ENCODE measurements around the gene DPYD.

DPYD gene

DNA sequence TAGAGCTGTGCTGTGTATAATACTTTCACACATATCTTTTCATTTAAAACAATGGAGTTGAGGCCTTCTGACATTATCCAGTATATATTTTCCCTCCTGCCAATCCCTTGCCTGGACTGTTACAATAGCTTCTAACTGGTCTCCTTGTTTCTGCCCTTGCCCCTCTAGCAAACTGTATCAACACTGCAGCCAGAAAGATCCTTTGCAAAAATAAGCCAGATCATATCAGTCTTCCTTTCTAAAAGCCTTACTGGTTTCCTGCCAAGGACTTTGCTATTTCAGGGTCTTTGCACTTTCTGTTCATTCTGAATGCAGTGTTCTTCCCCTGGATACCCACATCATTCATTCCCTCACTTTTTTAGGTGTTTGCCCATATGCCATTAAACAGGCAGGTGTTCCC, 829.2 kb downstream of the DPYD start:
- DNase-seq (ENCODE audit: low read depth), result no peak

DNA sequence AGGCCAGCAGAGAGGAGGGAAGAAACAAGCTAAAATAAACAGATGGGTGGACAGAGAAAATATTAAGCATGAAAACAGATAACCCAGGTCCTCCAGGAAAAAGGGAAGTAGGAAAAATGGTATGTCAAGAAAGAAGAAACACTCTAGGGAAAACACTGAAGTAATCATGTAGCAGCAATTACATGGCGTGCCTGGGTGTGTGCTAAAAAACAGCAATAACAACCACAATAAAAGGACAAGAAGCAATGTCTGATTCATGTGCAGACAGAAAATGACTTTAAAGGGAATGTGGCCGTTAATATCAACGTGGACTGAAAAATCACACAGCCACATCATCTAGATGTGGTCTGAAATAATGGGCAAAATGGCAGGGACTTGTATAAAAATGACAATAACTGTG, 829.6 kb downstream of the DPYD start:
- DNase-seq (ENCODE audit: low read depth), result no peak

DNA sequence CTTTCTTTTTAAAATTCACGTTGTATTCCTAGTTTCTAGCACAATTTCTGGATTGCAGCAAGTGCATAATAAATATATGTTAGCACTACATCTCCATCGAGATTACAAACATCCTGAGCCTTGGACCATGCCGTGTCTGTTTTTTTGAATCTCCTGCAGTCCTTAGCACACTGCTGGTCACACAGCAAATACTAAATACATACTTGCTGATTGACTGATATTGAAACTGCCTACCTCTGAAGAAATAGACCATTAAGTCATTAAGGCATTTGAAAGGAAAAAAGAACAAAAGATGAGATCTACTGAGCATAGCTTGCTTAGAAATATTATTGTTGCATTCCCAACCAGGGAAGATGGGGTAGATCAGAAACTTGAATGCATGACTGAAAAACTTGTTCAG, 830.1 kb downstream of the DPYD start:
- DNase-seq (ENCODE audit: low read depth), result no peak

GRCh38 chr1:97089173-97089572, 831.7 kb downstream of the DPYD start:
- DNase-seq (ENCODE audit: low read depth), result no peak

GRCh38 chr1:97088391-97088790, 832.4 kb downstream of the DPYD start:
- DNase-seq (ENCODE audit: low read depth), result no peak

GRCh38 chr1:97084546-97084945, 836.3 kb downstream of the DPYD start:
- DNase-seq (ENCODE audit: low read depth), result no peak

GRCh38 chr1:97082160-97082848, 838.5 kb downstream of the DPYD start:
- DNase-seq (ENCODE audit: low read depth), result no peak

DNA sequence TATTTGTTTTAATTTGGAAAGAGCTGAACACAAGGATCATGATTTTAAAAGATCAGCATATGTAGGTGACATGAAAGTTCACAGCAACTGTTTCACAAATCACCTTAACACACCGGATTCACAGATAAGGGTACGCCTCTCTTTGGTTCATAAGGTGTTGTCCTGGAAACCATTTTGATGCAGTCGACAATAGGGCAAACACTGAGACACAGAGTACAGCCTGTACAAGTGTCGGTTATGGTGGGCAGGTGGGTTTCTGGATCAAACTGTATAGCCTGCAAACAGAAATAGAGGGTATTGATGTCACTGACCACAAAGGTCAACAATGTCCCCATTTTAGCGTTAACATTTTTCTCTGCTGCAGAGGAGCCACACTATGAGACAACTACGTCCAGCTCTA, 842.0 kb downstream of the DPYD start:
- DNase-seq (ENCODE audit: low read depth), result no peak

GRCh38 chr1:97077221-97077620, 843.6 kb downstream of the DPYD start:
- DNase-seq (ENCODE audit: low read depth), result no peak

DNA sequence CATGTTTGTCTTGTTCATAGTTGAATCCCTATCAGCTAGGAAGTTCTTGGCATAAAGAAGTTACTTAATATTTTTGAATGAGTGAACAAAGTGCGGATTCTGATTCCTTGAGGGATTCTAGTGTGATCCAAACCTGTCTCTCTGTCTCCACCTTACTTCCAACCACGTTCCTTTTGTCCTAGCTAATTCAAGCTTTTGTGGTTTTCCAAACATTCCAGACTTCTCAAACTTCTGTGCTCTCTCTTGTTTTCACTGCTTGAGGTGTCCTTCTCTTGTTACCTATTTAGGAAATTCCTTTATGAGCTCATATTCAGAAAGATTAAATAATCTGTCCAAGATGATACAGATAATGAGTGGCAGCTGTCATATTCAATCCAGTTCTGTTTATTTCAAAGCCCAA, 846.1 kb downstream of the DPYD start:
- DNase-seq (ENCODE audit: low read depth), result no peak

DNA sequence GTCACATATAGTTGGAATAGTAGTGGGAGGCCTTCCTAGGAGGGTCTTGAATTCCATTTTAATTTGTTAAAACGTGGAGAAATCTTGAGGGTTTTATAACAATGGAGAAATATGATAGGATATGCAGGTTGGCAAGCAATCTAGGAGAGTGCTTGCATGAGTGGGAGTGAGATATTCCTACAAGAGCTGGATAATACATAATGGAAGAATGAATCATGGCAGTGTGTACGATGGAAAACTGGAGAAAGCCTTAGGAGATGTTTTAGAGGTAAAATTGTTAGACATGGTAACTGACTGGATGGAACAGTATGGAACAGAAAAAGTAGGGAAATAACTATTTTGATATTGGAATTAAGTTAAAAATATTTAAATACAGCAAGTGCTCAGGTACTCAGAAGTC, 846.9 kb downstream of the DPYD start:
- no peak for DNase-seq (ENCODE audit: low read depth)

DNA sequence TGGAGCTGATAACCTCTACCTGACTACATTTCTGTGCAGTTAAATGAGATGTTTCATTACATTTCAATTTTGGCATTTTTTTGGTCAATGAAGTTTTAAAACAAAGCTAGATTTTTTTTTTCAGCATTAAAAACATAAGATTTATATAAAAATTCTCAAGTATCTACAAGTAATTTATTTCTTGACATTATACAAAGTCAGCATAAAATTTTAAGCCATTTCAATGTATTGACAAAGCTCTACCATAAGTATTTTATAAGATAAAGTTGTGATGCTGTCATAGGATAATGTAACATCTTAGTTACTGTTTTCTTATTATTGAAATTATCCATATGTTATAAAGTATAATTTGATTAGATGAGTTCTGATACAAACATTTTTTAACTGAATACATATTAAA, 847.7 kb downstream of the DPYD start:
- DNase-seq (ENCODE audit: low read depth), result no peak

- DNase-seq (ENCODE audit: low read depth), result no peak
These were observed 849.7 kb downstream of the DPYD start for GRCh38 chr1:97071173-97071572.

DNA sequence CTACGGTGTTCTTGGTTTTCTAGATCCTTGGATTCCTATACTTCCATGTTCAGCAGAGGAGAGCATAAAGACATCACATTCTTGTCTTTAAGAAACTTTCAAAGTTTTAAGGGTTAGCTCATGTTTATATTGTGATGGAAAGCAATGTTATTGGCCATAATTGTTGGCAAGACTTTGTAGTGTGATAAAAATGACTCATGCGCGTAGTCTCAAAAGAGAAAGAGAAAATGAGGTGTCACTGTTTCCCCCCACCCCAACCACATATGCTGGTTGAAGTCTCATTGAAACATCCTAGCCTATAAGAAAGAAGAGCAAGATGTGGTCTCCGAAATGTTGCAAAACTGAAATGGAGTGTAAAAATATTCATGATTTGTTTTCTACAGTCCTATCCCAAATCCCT, 850.5 kb downstream of the DPYD start:
- DNase-seq (ENCODE audit: low read depth), result no peak

GRCh38 chr1:97069312-97069711, 851.5 kb downstream of the DPYD start:
- DNase-seq (ENCODE audit: low read depth), result no peak

- no peak for DNase-seq (ENCODE audit: low read depth)
These were observed 854.0 kb downstream of the DPYD start for GRCh38 chr1:97066860-97067259.

GRCh38 chr1:97063532-97063931, 857.3 kb downstream of the DPYD start:
- DNase-seq (ENCODE audit: low read depth), result no peak

GRCh38 chr1:97061604-97062003, 859.2 kb downstream of the DPYD start:
- DNase-seq (ENCODE audit: low read depth), result no peak

- no peak for DNase-seq (ENCODE audit: low read depth)
These were observed 864.4 kb downstream of the DPYD start for GRCh38 chr1:97056386-97056785.

DNA sequence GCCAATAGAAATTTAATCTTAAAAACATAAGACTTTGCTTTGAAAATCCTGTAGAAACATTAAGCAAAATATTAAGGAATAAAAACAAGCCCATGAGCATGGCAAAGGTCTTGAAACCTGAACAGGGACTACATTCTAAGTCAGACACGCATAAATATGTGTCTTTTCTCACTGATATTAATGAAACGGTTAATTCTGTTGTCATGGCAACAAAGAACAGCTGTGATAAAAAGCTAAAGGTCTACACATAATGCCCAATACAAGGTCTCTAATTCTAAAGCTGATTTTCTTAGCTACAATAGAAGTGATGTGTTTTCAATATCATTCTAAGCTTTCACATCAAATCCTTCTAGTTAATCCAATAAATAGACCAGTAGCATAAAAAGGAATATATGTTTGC, 867.6 kb downstream of the DPYD start:
- no peak for DNase-seq (ENCODE audit: low read depth)

GRCh38 chr1:97051823-97052222, 869.0 kb downstream of the DPYD start:
- no peak for DNase-seq (ENCODE audit: low read depth)

- DNase-seq (ENCODE audit: low read depth), result peak; percentile 47
These were observed 870.3 kb downstream of the DPYD start for GRCh38 chr1:97050506-97050905.

- peak; percentile 22 for DNase-seq (ENCODE audit: low read depth)
These were observed 873.4 kb downstream of the DPYD start for GRCh38 chr1:97047421-97047793.

DNA sequence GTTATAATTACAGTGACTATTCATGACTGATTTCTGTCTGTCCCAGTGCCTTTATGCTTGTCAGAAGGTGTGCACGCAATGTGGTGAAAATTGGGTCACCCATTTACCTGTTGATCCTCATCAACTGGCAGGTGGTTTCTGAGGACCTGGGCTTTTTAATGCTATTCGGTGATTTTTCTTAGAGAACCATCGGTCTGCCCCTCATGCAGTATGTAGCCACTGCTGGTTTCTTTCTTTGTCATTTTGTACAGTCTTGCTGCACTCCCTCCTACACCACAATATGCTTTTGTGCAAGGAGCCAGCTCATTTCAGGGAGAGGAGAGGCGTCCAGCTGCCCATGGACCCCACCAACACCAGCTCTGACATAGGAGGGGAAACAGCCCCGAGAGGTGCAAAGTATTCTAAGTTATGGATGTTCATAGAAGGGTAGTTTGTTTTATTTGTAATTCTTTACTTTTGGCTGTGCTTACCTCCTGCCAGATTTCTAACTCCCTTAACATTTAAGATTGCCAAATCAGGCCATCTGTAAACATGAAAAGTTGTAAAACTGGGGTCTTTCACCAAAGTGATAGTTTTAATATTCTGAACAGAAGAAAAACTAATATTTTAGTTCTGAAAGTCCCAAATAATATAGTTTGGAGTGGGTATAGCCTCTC, 873.9 kb downstream of the DPYD start:
- DNase-seq (ENCODE audit: low read depth), result no peak
